Panc1 (cell line): ENCODE results near the gene KCNJ14. TPM values are rescaled to one million over a fixed set of nuclear protein-coding genes. Genes with fewer than 3 reads are reported as not detected.

ENCODE experiments used
- ATAC-seq: fragments of 200-7000 bp; cut with Tn5 transposase; 2 replicates; pipeline ENCODE4 v1.9.1; 2020; ENCODE audit warnings: mild to moderate bottlenecking, moderate library complexity
- BruUV-seq: library from RNA; stranded (reverse); fragments of 400-500 nt; replicated peaks from 2 replicates; lab custom pipeline; 2021; lab: Mats Ljungman, UMichigan
- CTCF ChIA-PET: fragments of 300-600 bp; sonication (Branson Sonifier 250); formaldehyde crosslinking; loops from one replicate; lab custom pipeline; 2022; ENCODE audit warnings: antibody characterized with exemption; lab: Charles Lee
- POLR2A ChIA-PET: fragments of 300-600 bp; sonication (Branson Sonifier 250); formaldehyde crosslinking; loops from one replicate; lab custom pipeline; 2022; ENCODE audit warnings: antibody characterized with exemption; lab: Charles Lee
- DNase-seq: peaks from one replicate; pipeline ENCODE4 v3.0.0-alpha.2; 2010; ENCODE audit warnings: low read depth, low spot score
- H3K27ac ChIP-seq: 2 replicates; pipeline ENCODE4 v1.5.1; 2011; ENCODE audit warnings: mild to moderate bottlenecking, low read length, inconsistent platforms
- H3K27me3 ChIP-seq: fragments of 200-500 bp; sonication (Bioruptor generic); 2 replicates; pipeline ENCODE4 v1.6.0; 2014; ENCODE audit warnings: low read length, inconsistent platforms; ENCODE audit not compliant: control insufficient read depth, insufficient read depth
- H3K36me3 ChIP-seq: fragments of 200-500 bp; sonication (Bioruptor generic); 2 replicates; pipeline ENCODE4 v1.5.1; 2014; ENCODE audit warnings: inconsistent platforms, mild to moderate bottlenecking, low read length, moderate library complexity; ENCODE audit not compliant: control insufficient read depth, insufficient read depth
- H3K4me1 ChIP-seq: 2 replicates; pipeline ENCODE4 v1.5.1; 2011; ENCODE audit warnings: inconsistent platforms, mild to moderate bottlenecking, low read length, moderate library complexity; ENCODE audit not compliant: control insufficient read depth, insufficient read depth
- H3K4me3 ChIP-seq, 2 experiments: 2 replicates each; pipeline ENCODE4 v1.5.1; 2011 to 2012; ENCODE audit warnings: low read depth in 2 of 2, low read length in 2 of 2, mild to moderate bottlenecking in 2 of 2, inconsistent platforms in 1 of 2, moderate library complexity in 1 of 2
- H3K9me3 ChIP-seq: fragments of 200-500 bp; sonication (Bioruptor generic); 2 replicates; pipeline ENCODE4 v1.5.1; 2014; ENCODE audit warnings: low read depth, mild to moderate bottlenecking, inconsistent platforms, low read length, moderate library complexity; ENCODE audit not compliant: control insufficient read depth, insufficient read depth
- POLR2AphosphoS5 ChIP-seq: IDR thresholded peaks from 2 replicates; pipeline ENCODE4 v1.6.1; 2012; ENCODE audit warnings: mild to moderate bottlenecking, low read depth, low read length, moderate library complexity
- SIN3A ChIP-seq: IDR thresholded peaks from 2 replicates; pipeline ENCODE4 v1.6.1; 2012; ENCODE audit warnings: low read depth, mild to moderate bottlenecking, low read length, moderate library complexity, borderline replicate concordance; ENCODE audit not compliant: insufficient read depth
- TCF7L2 ChIP-seq: IDR thresholded peaks from 2 replicates; pipeline ENCODE4 v1.6.1; 2011; ENCODE audit warnings: mild to moderate bottlenecking, low read depth, low read length, inconsistent platforms
- in situ Hi-C: cut with HindIII; loops from 2 replicates; pipeline ENCODE4 v1.10.0; 2016; ENCODE audit warnings: low sequenced_read_pairs, low pct_unique_long_range_greater_than_20kb
- intact Hi-C: fragments of 100-400 bp; cut with micrococcal nuclease; formaldehyde crosslinking; loops from one replicate; pipeline ENCODE4 v1.10.0; 2022; ENCODE audit not compliant: unreplicated experiment
- total RNA-seq: library from RNA; stranded (reverse); gene quantifications from one replicate; pipeline ENCODE4 v1.2.1, GENCODE V29; 2021; ENCODE audit not compliant: unreplicated experiment
- TF ChIP-seq, protein P1 (sequence below), 2 experiments: IDR thresholded peaks; 2 replicates each; pipeline ENCODE4 v1.6.1; 2011 to 2012; ENCODE audit warnings: low read depth in 2 of 2, control low read depth in 1 of 2, low read length in 1 of 2, mild to moderate bottlenecking in 1 of 2, moderate library complexity in 1 of 2; ENCODE audit not compliant: insufficient read depth in 1 of 2
- TF ChIP-seq, protein P2 (sequence below): fragments of 450-650 bp; IDR thresholded peaks from 2 replicates; pipeline ENCODE4 v1.5.1; 2017; ENCODE audit warnings: mild to moderate bottlenecking

Gene KCNJ14
- total RNA-seq, 1 experiment from 2014 or later, result 2.9 TPM

DNA sequence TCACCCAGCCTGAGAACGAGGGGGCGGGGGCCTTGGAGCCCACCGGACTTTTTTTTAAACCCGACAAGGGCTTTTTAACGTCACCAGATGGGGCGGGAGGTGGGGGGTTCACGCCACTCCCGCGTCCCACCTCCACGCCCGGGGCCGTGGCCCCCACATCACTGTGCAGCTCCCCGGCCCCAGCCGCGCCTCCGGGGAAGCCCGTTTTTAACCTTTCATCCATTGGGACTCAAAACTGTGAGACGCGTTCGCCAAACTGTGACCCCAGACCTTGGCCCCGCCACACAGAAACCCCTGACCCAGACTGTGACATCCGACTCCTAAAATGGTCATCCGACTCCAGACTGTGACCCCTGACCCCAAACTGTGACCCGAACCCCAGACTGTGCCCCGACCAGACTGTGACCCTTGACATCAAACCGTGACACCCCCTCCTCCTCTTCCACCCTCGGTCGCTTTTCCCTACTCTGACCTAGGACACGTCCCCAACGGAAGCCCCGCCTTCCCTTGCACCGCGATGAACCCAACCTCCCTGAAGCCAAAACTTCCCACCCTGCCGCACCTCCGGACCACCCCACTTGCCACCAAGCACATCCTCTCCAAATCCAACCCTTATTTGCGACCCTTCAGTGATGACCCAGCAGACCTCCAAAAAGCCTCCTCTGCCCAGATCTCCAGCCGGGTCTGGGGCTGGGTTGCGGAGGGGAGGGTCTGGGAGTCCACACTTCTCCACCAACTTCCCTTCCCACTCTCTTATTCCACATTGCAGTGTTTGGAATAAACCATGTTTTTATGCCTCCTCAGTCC is 11.0 kb upstream of the KCNJ14 start:
- POLR2A ChIA-PET, result no interaction called here

DNA sequence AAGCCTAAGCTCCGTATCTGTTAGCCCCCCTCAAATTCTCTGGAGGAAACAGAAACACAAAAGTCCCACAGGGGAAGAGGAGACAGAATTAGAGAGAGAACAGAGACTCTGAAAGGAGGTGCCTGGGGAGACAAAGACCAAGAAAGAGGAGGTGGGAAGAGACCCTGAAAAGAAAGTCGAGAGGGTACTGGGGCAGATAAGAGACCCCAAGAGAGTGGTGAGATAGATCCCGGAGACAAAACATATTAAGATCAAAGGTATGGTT is 10.5 kb upstream of the KCNJ14 start:
- peaks cover 9% of the 10 kb centered on the region for H3K4me1 ChIP-seq
- H3K9me3 ChIP-seq, result no peaks in the 10 kb centered on the region
- ATAC-seq (no peak), DNase-seq (no peak)
- ChIA-PET CTCF (interaction anchor here (0.6 to 1.0 kb wide), 2 partner anchors 28 to 164 kb away, joined by 3 to 7 read pairs; no protein-coding TSS in a partner anchor), POLR2A (no interaction called here)
- intact Hi-C loops (no loop called here), in situ Hi-C loops (no loop called here)
- H3K27ac ChIP-seq, result peak overlapping the region; percentile 87
- no TSS peak for BruUV-seq
- H3K36me3 ChIP-seq, result peaks cover 3% of the 10 kb centered on the region
- TF ChIP-seq TCF7L2 (no peak), POLR2AphosphoS5 (no peak), SIN3A (no peak)
- TF ChIP-seq, protein P1, sequence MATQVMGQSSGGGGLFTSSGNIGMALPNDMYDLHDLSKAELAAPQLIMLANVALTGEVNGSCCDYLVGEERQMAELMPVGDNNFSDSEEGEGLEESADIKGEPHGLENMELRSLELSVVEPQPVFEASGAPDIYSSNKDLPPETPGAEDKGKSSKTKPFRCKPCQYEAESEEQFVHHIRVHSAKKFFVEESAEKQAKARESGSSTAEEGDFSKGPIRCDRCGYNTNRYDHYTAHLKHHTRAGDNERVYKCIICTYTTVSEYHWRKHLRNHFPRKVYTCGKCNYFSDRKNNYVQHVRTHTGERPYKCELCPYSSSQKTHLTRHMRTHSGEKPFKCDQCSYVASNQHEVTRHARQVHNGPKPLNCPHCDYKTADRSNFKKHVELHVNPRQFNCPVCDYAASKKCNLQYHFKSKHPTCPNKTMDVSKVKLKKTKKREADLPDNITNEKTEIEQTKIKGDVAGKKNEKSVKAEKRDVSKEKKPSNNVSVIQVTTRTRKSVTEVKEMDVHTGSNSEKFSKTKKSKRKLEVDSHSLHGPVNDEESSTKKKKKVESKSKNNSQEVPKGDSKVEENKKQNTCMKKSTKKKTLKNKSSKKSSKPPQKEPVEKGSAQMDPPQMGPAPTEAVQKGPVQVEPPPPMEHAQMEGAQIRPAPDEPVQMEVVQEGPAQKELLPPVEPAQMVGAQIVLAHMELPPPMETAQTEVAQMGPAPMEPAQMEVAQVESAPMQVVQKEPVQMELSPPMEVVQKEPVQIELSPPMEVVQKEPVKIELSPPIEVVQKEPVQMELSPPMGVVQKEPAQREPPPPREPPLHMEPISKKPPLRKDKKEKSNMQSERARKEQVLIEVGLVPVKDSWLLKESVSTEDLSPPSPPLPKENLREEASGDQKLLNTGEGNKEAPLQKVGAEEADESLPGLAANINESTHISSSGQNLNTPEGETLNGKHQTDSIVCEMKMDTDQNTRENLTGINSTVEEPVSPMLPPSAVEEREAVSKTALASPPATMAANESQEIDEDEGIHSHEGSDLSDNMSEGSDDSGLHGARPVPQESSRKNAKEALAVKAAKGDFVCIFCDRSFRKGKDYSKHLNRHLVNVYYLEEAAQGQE (IDR thresholded peaks at IDR 0.05; ENCODE audit: insufficient read depth in 1 of 2, low read depth in 2 of 2, low read length in 1 of 2), result no peak
- peak overlapping the region; percentile 86 to 95 for H3K4me3 ChIP-seq
- H3K27me3 ChIP-seq, result no peaks in the 10 kb centered on the region

More for the DNA sequence above, 11.0 kb upstream of the KCNJ14 start:
- DNase-seq (no peak), ATAC-seq (no peak)
- Histone ChIP-seq H3K36me3 (peaks cover 3% of the 10 kb centered on the region), H3K9me3 (no peaks in the 10 kb centered on the region), H3K27me3 (no peaks in the 10 kb centered on the region), H3K4me3 (peak overlapping the region; percentile 86 to 95; a peak in 3 of 4 replicates), H3K4me1 (peaks cover 9% of the 10 kb centered on the region), H3K27ac (peak overlapping the region; percentile 87)
- in situ Hi-C loops, result no loop called here
- CTCF ChIA-PET, result no interaction called here
- TF ChIP-seq SIN3A (no peak), TCF7L2 (no peak), POLR2AphosphoS5 (no peak)
- TF ChIP-seq, protein P1 (IDR thresholded peaks at IDR 0.05; ENCODE audit: insufficient read depth in 1 of 2, low read depth in 2 of 2, low read length in 1 of 2), result no peak
- TF ChIP-seq, protein P2, sequence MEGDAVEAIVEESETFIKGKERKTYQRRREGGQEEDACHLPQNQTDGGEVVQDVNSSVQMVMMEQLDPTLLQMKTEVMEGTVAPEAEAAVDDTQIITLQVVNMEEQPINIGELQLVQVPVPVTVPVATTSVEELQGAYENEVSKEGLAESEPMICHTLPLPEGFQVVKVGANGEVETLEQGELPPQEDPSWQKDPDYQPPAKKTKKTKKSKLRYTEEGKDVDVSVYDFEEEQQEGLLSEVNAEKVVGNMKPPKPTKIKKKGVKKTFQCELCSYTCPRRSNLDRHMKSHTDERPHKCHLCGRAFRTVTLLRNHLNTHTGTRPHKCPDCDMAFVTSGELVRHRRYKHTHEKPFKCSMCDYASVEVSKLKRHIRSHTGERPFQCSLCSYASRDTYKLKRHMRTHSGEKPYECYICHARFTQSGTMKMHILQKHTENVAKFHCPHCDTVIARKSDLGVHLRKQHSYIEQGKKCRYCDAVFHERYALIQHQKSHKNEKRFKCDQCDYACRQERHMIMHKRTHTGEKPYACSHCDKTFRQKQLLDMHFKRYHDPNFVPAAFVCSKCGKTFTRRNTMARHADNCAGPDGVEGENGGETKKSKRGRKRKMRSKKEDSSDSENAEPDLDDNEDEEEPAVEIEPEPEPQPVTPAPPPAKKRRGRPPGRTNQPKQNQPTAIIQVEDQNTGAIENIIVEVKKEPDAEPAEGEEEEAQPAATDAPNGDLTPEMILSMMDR, result no peak
- intact Hi-C loops, result no loop called here
- no TSS peak for BruUV-seq
